Tibial artery (tissue), 4 donors: ENCODE data around the gene TRH.

ENCODE experiments used
- DNase-seq, 2 donors: peaks; one replicate each; pipeline ENCODE4 v3.0.0-alpha.2; 2019
- H3K27ac ChIP-seq, 2 donors: fragments of 200-600 bp; sonication (generic) in 1 of 2; 1 replicate in 1 of 2; 2 replicates in 1 of 2; pipeline ENCODE4 v1.5.1; 2018 to 2019; ENCODE audit warnings: mild to moderate bottlenecking in 1 of 2
- H3K27me3 ChIP-seq, 2 donors: fragments of 200-600 bp; sonication (generic) in 1 of 2; one replicate each; pipeline versions ENCODE4 v1.5.1 to v1.6.0; 2016 to 2019
- H3K36me3 ChIP-seq, 3 donors: fragments of 200-600 bp; sonication (generic) in 2 of 3; one replicate each; pipeline ENCODE4 v1.5.1; 2016 to 2019; ENCODE audit warnings: mild to moderate bottlenecking in 2 of 3
- H3K4me1 ChIP-seq, 4 donors: fragments of 200-600 bp; sonication (generic) in 2 of 4; 1 replicate in 3 of 4; 2 replicates in 1 of 4; pipeline ENCODE4 v1.5.1; 2016 to 2019
- H3K4me3 ChIP-seq, 2 donors: fragments of 200-600 bp; sonication (generic) in 1 of 2; 1 replicate in 1 of 2; 2 replicates in 1 of 2; pipeline ENCODE4 v1.5.1; 2018 to 2019; ENCODE audit warnings: mild to moderate bottlenecking in 2 of 2
- H3K9me3 ChIP-seq, 3 donors: fragments of 200-600 bp; sonication (generic) in 1 of 3; one replicate each; pipeline ENCODE4 v1.5.1; 2016 to 2019
- CTCF ChIP-seq, 2 experiments: fragments of 200-600 bp in 1 of 2; fragments of 450-650 bp in 1 of 2; IDR thresholded peaks; one replicate each; pipeline ENCODE4 v1.5.1; 2017 to 2019; ENCODE audit warnings: antibody characterized with exemption in 2 of 2, mild to moderate bottlenecking in 1 of 2, moderate library complexity in 1 of 2
- intact Hi-C: fragments of 100-400 bp; cut with DNase I; formaldehyde crosslinking; loops from one replicate; pipeline ENCODE4 v1.15.0; 2023; ENCODE audit warnings: low total_unique reads

Gene TRH

GRCh38 chr3:129973853-129974563, 512 bp upstream of the TRH start:
- Histone ChIP-seq H3K27ac (no peak overlapping the region), H3K9me3 (no peaks in the 10 kb centered on the region), H3K36me3 (no peaks in the 10 kb centered on the region), H3K4me1 (peaks cover 0 to 20% (median 18%) of the 10 kb centered on the region in 4 donors), H3K4me3 (peak overlapping the region in 1 of 2 donors; percentile 33), H3K27me3 (peaks cover 0 to 61% of the 10 kb centered on the region in 2 donors)
- intact Hi-C loops = no loop called here
- TF ChIP-seq CTCF (IDR thresholded peaks at IDR 0.05) = no peak
- DNase-seq = no peak

GRCh38 chr3:129974833-129975704, 549 bp downstream of the TRH start:
- H3K4me1 ChIP-seq = peaks cover 0 to 20% (median 18%) of the 10 kb centered on the region in 4 donors
- no peak overlapping the region for H3K27ac ChIP-seq
- no peaks in the 10 kb centered on the region for H3K36me3 ChIP-seq
- intact Hi-C loops = no loop called here
- peak overlapping the region in 1 of 2 donors; percentile 33 for H3K4me3 ChIP-seq
- no peaks in the 10 kb centered on the region for H3K9me3 ChIP-seq
- peak in 1 of 2 donors; percentile 29 for DNase-seq
- H3K27me3 ChIP-seq = peaks cover 0 to 65% of the 10 kb centered on the region in 2 donors
- TF ChIP-seq CTCF (IDR thresholded peaks at IDR 0.05) = no peak

- DNase-seq = no peak
- Histone ChIP-seq H3K9me3 (no peaks in the 10 kb centered on the region), H3K4me3 (peak overlapping the region in 1 of 2 donors; percentile 33), H3K4me1 (peaks cover 0 to 20% (median 18%) of the 10 kb centered on the region in 4 donors), H3K36me3 (no peaks in the 10 kb centered on the region), H3K27me3 (peaks cover 0 to 68% of the 10 kb centered on the region in 2 donors), H3K27ac (no peak overlapping the region)
- no peak for TF ChIP-seq CTCF (IDR thresholded peaks at IDR 0.05)
- intact Hi-C loops = no loop called here
These were observed 1.2 kb downstream of the TRH start for GRCh38 chr3:129975705-129976048.

- Histone ChIP-seq H3K27me3 (peaks cover 0 to 68% of the 10 kb centered on the region in 2 donors), H3K36me3 (no peaks in the 10 kb centered on the region), H3K27ac (no peak overlapping the region), H3K4me1 (peaks cover 0 to 20% (median 18%) of the 10 kb centered on the region in 4 donors), H3K4me3 (no peak overlapping the region), H3K9me3 (no peaks in the 10 kb centered on the region)
- TF ChIP-seq CTCF (IDR thresholded peaks at IDR 0.05) = no peak
- intact Hi-C loops = no loop called here
- no peak for DNase-seq
These were observed 1.8 kb downstream of the TRH start for GRCh38 chr3:129976286-129976685.

- Histone ChIP-seq H3K27ac (no peak overlapping the region), H3K36me3 (no peaks in the 10 kb centered on the region), H3K27me3 (peaks cover 0 to 62% of the 10 kb centered on the region in 2 donors), H3K4me1 (peaks cover 0 to 20% (median 18%) of the 10 kb centered on the region in 4 donors), H3K4me3 (no peak overlapping the region), H3K9me3 (no peaks in the 10 kb centered on the region)
- TF ChIP-seq CTCF (IDR thresholded peaks at IDR 0.05) = no peak
- intact Hi-C loops = no loop called here
- DNase-seq = no peak
These were observed 3.6 kb downstream of the TRH start for GRCh38 chr3:129978123-129978522.
